Spleen (tissue), 11 donors: Measurements from ENCODE around the gene SYDE2. TPM values are rescaled to one million over a fixed set of nuclear protein-coding genes. Genes with fewer than 3 reads are reported as not detected.

ENCODE experiments used
- DNase-seq: peaks from one replicate; pipeline ENCODE4 v3.0.0-alpha.2; 2020
- H3K27ac ChIP-seq, 8 donors: fragments of 200-600 bp; sonication (generic) in 7 of 8; 1 replicate in 4 of 8; 2 replicates in 4 of 8; pipeline versions ENCODE4 v1.5.0 to v1.8.0; 2016 to 2021; ENCODE audit warnings: inconsistent platforms in 4 of 8, mild to moderate bottlenecking in 4 of 8, moderate library complexity in 1 of 8
- H3K27me3 ChIP-seq, 7 donors: fragments of 200-600 bp; sonication (generic) in 6 of 7; replicated peaks in 1 of 7; 1 replicate in 4 of 7; 2 replicates in 3 of 7; pipeline versions ENCODE4 v1.5.0 to v1.8.0; 2016 to 2021; ENCODE audit warnings: inconsistent platforms in 3 of 7, mild to moderate bottlenecking in 1 of 7
- H3K36me3 ChIP-seq, 6 donors: fragments of 200-600 bp; sonication (generic) in 5 of 6; 1 replicate in 4 of 6; 2 replicates in 2 of 6; pipeline versions ENCODE4 v1.5.0 to v1.8.0; 2016 to 2021; ENCODE audit warnings: inconsistent platforms in 2 of 6
- H3K4me1 ChIP-seq, 6 donors: fragments of 200-600 bp; sonication (generic) in 5 of 6; 1 replicate in 3 of 6; 2 replicates in 3 of 6; pipeline versions ENCODE4 v1.5.0 to v1.8.0; 2016 to 2021; ENCODE audit warnings: inconsistent platforms in 3 of 6
- H3K4me3 ChIP-seq, 8 donors: fragments of 200-600 bp; sonication (generic) in 7 of 8; 1 replicate in 4 of 8; 2 replicates in 4 of 8; pipeline versions ENCODE4 v1.5.0 to v1.8.0; 2016 to 2021; ENCODE audit warnings: inconsistent platforms in 4 of 8, mild to moderate bottlenecking in 4 of 8, moderate library complexity in 2 of 8
- H3K9me3 ChIP-seq, 8 donors: fragments of 200-600 bp; sonication (generic) in 7 of 8; 1 replicate in 4 of 8; 2 replicates in 4 of 8; pipeline versions ENCODE4 v1.5.0 to v1.8.0; 2016 to 2021; ENCODE audit warnings: inconsistent platforms in 4 of 8
- POLR2A ChIP-seq, 3 donors: fragments of 450-650 bp; IDR thresholded peaks; one replicate each; pipeline ENCODE4 v1.5.1; 2017; ENCODE audit warnings: antibody characterized with exemption in 3 of 3, mild to moderate bottlenecking in 1 of 3
- POLR2AphosphoS5 ChIP-seq, 3 donors: sonication (generic); formaldehyde crosslinking; IDR thresholded peaks; one replicate each; pipeline ENCODE4 v1.5.1; 2017; ENCODE audit warnings: antibody characterized with exemption in 3 of 3
- WGBS, 5 donors: extraction: QIAGEN DNeasy Blood & Tissue Kit in 3 of 5; methylation state at CpG; one replicate each; pipeline versions ENCODE4 v1.1.5 to v1.1.7; 2013 to 2018; 5-methylcytosine and 5-hydroxymethylcytosine counted together
- intact Hi-C: fragments of 100-400 bp; cut with DNase I; formaldehyde crosslinking; loops from one replicate; pipeline ENCODE4 v1.15.0; 2023; ENCODE audit warnings: low total_unique reads
- polyA plus RNA-seq, 3 donors: library from polyadenylated mRNA; stranded (reverse); fragments of 200-250 nt; gene quantifications; one replicate each; pipeline ENCODE4 v1.2.1, GENCODE V29; 2013
- total RNA-seq, 7 donors: library from RNA; depleted of rRNA in 3 of 7; stranded (reverse); fragments of >200 nt in 3 of 7; fragmentation: NEBNext Ultra II Directional in 4 of 7; extraction: Animal tissue kit (Norgen Biotek cat#: 25700) in 4 of 7; gene quantifications; one replicate each; pipeline versions ENCODE4 v1.1.0 to v1.2.1, GENCODE V29; 2016 to 2021
- TF ChIP-seq, protein P1 (sequence below), 11 experiments: fragments of 200-600 bp in 7 of 11; fragments of 450-650 bp in 4 of 11; sonication (generic) in 4 of 11; IDR thresholded peaks in 8 of 11; conservative IDR thresholded peaks in 3 of 11; 1 replicate in 7 of 11; 2 replicates in 4 of 11; pipeline versions ENCODE4 v1.4.0 to v1.8.0; 2016 to 2021; ENCODE audit warnings: antibody characterized with exemption in 11 of 11, inconsistent platforms in 4 of 11, mild to moderate bottlenecking in 1 of 11
- donor health status: healthy with polysubstance abuse.
- donor health status: DM: no; HTN: no; CAD: no; lungs with moderate emphysema.
- donor health status: DM: no; HTN: no; CAD: no.
- donor health status: Bipolar disorder and iron deficiency.
- donor health status: healthy.
- donor health status: DM: no; HTN: no; CAD: no.
- donor health status: DM: yes; HTN: yes; CAD: no.

Gene SYDE2
- total and polyA plus RNA-seq, 10 donors: 0.09 to 3.6 (median 2.5) TPM

DNA sequence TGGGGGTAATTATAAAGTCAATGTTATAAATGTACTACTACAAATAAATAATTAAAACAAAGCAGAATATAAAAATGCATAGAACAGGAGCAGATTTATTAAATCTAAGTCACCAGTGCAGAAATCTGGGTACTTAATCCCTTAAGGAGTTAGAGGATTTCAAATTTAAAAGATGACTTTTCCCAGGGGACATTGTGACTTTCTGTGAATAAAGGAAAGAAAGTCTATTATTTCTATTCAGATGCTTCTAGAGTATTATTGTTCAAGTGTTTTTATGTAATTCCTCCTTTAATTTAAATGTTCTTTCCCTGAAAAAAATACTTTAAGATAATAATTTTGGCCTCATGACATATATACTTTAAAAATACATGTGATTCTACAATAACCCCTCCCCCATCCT, 43.4 kb downstream of the SYDE2 start:
- intact Hi-C loops: no loop called here
- no peak for DNase-seq
- Histone ChIP-seq H3K36me3 (no peaks in the 10 kb centered on the region), H3K27me3 (no peaks in the 10 kb centered on the region), H3K4me1 (no peaks in the 10 kb centered on the region), H3K9me3 (no peaks in the 10 kb centered on the region), H3K27ac (no peak overlapping the region), H3K4me3 (no peak overlapping the region)
- TF ChIP-seq, protein P1, sequence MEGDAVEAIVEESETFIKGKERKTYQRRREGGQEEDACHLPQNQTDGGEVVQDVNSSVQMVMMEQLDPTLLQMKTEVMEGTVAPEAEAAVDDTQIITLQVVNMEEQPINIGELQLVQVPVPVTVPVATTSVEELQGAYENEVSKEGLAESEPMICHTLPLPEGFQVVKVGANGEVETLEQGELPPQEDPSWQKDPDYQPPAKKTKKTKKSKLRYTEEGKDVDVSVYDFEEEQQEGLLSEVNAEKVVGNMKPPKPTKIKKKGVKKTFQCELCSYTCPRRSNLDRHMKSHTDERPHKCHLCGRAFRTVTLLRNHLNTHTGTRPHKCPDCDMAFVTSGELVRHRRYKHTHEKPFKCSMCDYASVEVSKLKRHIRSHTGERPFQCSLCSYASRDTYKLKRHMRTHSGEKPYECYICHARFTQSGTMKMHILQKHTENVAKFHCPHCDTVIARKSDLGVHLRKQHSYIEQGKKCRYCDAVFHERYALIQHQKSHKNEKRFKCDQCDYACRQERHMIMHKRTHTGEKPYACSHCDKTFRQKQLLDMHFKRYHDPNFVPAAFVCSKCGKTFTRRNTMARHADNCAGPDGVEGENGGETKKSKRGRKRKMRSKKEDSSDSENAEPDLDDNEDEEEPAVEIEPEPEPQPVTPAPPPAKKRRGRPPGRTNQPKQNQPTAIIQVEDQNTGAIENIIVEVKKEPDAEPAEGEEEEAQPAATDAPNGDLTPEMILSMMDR (IDR thresholded peaks at IDR 0.05 in 8 of 11, conservative IDR thresholded peaks at IDR 0.05 in 3 of 11): no peak
- no peak for TF ChIP-seq POLR2AphosphoS5 (IDR thresholded peaks at IDR 0.05)
- no peak for TF ChIP-seq POLR2A (IDR thresholded peaks at IDR 0.05)

DNA sequence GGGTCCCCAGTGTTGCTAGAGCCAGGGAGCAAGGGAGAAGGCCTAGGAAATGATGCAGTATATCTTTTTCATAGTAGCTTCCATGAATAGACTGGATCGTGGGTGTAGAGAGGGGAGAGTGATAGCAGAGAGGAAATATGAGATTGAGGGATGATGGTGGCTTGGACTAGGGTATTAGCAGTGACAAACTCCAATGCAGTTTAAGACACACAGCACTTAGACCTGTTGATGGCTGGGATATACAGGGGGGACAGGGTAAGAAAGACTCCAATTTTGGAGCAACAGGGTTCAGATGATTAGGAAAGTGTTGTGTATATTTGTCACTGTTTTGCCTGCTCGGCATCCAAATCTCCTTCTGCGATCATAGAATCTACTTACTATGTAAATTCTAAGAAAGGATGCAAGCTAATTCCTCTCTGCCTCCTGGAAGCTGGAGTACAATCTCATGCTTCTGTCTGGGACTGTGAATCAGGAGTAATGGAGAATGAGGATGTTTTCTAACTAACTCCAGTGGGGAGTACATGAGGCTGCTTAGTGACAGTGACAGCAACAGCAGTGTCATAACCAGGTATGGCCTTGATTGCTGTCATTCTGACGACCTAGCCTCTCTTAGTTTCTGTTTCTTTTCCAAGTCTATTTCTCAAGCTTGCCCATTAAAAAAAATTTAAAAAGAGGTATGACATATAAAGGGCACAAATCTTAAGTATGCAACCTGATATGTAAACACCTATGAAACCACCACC, 47.5 kb downstream of the SYDE2 start:
- TF ChIP-seq POLR2AphosphoS5 (IDR thresholded peaks at IDR 0.05) (no peak), POLR2A (IDR thresholded peaks at IDR 0.05) (no peak)
- TF ChIP-seq, protein P1 (IDR thresholded peaks at IDR 0.05 in 8 of 11, conservative IDR thresholded peaks at IDR 0.05 in 3 of 11): no peak
- Histone ChIP-seq H3K36me3 (no peaks in the 10 kb centered on the region), H3K4me3 (no peak overlapping the region), H3K27me3 (no peaks in the 10 kb centered on the region), H3K4me1 (no peaks in the 10 kb centered on the region), H3K27ac (no peak overlapping the region), H3K9me3 (no peaks in the 10 kb centered on the region)
- DNase-seq: no peak
- intact Hi-C loops: no loop called here
- 42 to 52% (median 48%) methylated on average over 4 of the region's 4 CpGs for WGBS, 5 donors

DNA sequence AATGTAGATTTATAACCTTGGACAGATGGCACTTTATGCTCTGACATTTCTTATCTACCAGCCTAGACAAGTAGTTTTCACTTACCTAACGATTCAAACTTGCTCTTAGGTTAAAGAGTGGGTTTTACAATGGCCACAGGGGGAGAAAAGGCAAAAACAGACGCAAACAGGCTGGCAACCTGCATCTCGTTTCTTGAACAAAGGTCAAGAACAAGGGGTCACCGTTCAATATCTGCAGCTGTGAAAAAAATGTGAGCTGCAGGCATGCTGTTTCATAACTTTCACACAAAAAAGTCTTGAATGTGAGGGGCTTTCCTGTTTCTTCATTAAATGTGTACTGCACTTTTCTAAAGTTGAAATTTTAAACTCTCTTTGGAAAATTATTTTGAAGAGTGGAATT, 49.4 kb downstream of the SYDE2 start:
- H3K4me1 ChIP-seq: no peaks in the 10 kb centered on the region
- intact Hi-C loops: no loop called here

DNA sequence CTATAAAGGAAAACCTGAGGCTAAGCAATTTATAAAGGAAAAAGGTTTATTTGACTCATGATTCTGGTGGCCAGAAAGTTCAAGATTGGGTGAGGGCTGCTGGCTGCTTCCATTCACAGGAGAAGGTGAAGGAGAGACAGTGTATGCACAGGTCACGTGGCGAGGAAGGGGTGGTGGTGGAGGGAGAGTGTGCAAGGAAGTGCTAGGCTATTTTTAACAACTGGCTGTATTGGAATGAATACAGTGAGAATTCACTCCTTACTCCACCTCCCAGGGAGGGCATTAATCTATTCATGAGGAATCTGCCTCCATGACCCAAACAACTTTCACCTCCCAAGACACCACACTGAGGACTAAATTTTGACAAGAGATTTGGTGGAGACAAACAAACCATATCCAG, 51.0 kb downstream of the SYDE2 start:
- Histone ChIP-seq H3K4me1 (no peaks in the 10 kb centered on the region), H3K9me3 (no peaks in the 10 kb centered on the region), H3K4me3 (no peak overlapping the region), H3K36me3 (no peaks in the 10 kb centered on the region), H3K27me3 (no peaks in the 10 kb centered on the region), H3K27ac (no peak overlapping the region)
- no peak for TF ChIP-seq POLR2A (IDR thresholded peaks at IDR 0.05)
- 58 to 75% (median 63%) methylated on average over 2 of the region's 2 CpGs for WGBS, 5 donors
- intact Hi-C loops: no loop called here
- no peak for DNase-seq

More for the DNA sequence above, 49.4 kb downstream of the SYDE2 start:
- 45 to 74% (median 64%) methylated on average over 4 of the region's 4 CpGs for WGBS, 5 donors
- no peak for TF ChIP-seq POLR2A (IDR thresholded peaks at IDR 0.05)
- no peak for TF ChIP-seq POLR2AphosphoS5 (IDR thresholded peaks at IDR 0.05)
- TF ChIP-seq, protein P1 (IDR thresholded peaks at IDR 0.05 in 8 of 11, conservative IDR thresholded peaks at IDR 0.05 in 3 of 11): no peak
- no peak overlapping the region for H3K27ac ChIP-seq
- H3K4me3 ChIP-seq: no peak overlapping the region
- H3K9me3 ChIP-seq: no peaks in the 10 kb centered on the region
- no peaks in the 10 kb centered on the region for H3K27me3 ChIP-seq
- DNase-seq: no peak
- no peaks in the 10 kb centered on the region for H3K36me3 ChIP-seq
